RWPE1 (cell line): ENCODE data around the gene SAXO1.

Source experiments
- CTCF ChIA-PET: fragments of 350-600 bp; sonication (Branson Sonifier 250); formaldehyde crosslinking; extraction: SDS; loops from one replicate; lab custom pipeline; 2021; lab: Yijun Ruan, JAX
- POLR2A ChIA-PET: fragments of 400-600 bp; formaldehyde crosslinking; extraction: SDS; loops from one replicate; lab custom pipeline; 2020; ENCODE audit warnings: antibody characterized with exemption; ENCODE audit not compliant: low non-redundant PET; lab: Yijun Ruan, JAX
- DNase-seq: peaks from one replicate; pipeline ENCODE4 v3.0.0; 2012; ENCODE audit warnings: low spot score
- H3K27ac ChIP-seq: fragments of 450-650 bp; 2 replicates; pipeline ENCODE4 v1.5.1; 2017
- CTCF ChIP-seq: fragments of 450-650 bp; conservative IDR thresholded peaks from 2 replicates; pipeline ENCODE4 v1.5.1; 2017; ENCODE audit warnings: low read depth, mild to moderate bottlenecking

The SAXO1 gene

GRCh38 chr9:18910916-18911315 lies 122.1 kb downstream of the SAXO1 start:
- DNase-seq: no peak
- TF ChIP-seq CTCF: no peak
- CTCF ChIA-PET: interaction anchor here (0.7 kb wide), 1 partner anchor 21 kb away, joined by 3 read pairs; no protein-coding TSS in a partner anchor
- POLR2A ChIA-PET: no interaction called here
- H3K27ac ChIP-seq: no peak overlapping the region

GRCh38 chr9:18910435-18910834 lies 122.6 kb downstream of the SAXO1 start:
- POLR2A ChIA-PET: no interaction called here
- TF ChIP-seq CTCF: no peak
- no peak for DNase-seq
- CTCF ChIA-PET: interaction anchor here (0.5 kb wide), 1 partner anchor 175 kb away, joined by 3 read pairs; no protein-coding TSS in a partner anchor
- no peak overlapping the region for H3K27ac ChIP-seq

GRCh38 chr9:18909140-18910018 lies 123.6 kb downstream of the SAXO1 start:
- no peak for DNase-seq
- TF ChIP-seq CTCF: no peak
- POLR2A ChIA-PET: no interaction called here
- CTCF ChIA-PET: no interaction called here
- H3K27ac ChIP-seq: no peak overlapping the region

GRCh38 chr9:18907927-18908625 lies 124.9 kb downstream of the SAXO1 start:
- H3K27ac ChIP-seq: no peak overlapping the region
- no peak for DNase-seq
- no peak for TF ChIP-seq CTCF
- ChIA-PET POLR2A (no interaction called here), CTCF (no interaction called here)

GRCh38 chr9:18906656-18907395 lies 126.2 kb downstream of the SAXO1 start:
- CTCF ChIA-PET: interaction anchor here (0.6 kb wide), 1 partner anchor 803 kb away, joined by 4 read pairs; no protein-coding TSS in a partner anchor
- POLR2A ChIA-PET: no interaction called here
- no peak overlapping the region for H3K27ac ChIP-seq
- TF ChIP-seq CTCF: no peak
- DNase-seq: no peak
